ENCODE data around the gene BPIFB2.
"Not testable (repeated sequence)": the region's sequence is repeated elsewhere in the genome, so short reads cannot be mapped to it uniquely, and the experiment has no call there.

The BPIFB2 gene, protein sequence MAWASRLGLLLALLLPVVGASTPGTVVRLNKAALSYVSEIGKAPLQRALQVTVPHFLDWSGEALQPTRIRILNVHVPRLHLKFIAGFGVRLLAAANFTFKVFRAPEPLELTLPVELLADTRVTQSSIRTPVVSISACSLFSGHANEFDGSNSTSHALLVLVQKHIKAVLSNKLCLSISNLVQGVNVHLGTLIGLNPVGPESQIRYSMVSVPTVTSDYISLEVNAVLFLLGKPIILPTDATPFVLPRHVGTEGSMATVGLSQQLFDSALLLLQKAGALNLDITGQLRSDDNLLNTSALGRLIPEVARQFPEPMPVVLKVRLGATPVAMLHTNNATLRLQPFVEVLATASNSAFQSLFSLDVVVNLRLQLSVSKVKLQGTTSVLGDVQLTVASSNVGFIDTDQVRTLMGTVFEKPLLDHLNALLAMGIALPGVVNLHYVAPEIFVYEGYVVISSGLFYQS

DNA sequence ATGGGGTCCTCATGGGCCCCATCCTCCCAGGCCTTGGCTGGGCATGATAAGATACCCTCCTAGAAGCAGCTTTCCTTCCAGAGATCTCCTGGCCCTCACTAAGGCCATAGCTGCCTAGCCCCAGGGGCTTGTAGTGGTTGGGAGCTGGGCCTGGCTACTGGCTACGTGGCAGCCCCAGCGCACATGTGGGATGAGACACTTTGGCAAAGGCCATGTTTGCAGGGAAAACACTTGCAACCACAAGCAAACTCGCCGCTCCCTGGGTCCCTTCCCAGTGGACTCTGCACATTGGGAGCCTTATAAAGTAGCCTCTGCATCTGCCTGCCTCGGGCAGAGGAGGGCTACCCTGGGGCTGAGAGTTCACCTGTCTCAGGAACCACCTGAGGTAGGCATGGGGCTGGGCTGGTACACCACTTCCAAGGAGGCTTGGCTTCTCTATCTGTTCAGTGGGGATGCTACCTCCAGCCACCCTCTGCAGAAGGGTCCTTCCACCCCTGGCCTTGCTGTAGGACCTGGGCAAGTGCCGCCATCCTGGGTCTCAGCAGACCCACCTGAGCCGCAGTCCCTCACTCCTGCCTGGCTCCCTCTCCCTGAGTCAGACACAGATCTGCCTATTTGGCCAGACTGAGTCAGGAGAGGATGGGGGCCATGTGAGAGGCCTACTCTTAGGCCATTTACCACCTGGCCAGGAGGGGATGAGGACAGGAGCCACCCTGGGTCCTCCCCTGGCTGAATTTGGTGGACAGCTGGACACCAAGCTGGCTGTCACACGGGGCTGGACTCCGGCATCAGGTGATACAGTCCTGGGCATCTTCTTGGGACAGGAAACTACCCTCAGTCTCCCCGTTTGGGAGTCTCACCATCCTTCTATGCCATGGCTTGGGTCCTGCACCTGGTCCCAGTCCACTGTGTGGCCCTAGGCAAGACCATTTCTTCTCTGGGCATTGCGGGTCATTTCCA, at the start of gene BPIFB2:
Gene BPIFB2, plus strand, starts transcription at position 329 of the 960 bp plus-strand sequence. CDS start 871 bp downstream, outside the sequence.
- no peak for DNase-seq

DNA sequence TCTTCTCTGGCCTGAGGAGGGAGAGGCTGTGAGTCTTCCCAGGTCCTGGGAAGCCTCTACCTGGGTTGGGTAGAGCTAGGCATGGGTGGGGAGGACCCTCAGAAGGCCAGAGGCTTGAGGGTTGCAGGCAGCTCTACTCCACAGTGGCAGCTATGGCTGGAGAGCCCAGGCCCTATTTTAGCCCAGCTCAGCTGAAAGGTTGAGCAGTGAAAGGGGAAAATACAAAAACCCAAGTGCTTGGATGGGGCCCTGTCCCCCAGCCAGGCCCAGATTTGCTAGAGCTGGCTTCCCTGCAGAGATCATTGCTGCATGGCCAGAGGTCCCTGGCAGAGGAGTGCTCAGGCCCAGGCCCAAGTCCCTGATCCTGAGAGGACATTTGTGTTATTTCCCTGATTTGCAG, 48.9 kb upstream of the BPIFB2 start:
- DNase-seq: no peak

DNA sequence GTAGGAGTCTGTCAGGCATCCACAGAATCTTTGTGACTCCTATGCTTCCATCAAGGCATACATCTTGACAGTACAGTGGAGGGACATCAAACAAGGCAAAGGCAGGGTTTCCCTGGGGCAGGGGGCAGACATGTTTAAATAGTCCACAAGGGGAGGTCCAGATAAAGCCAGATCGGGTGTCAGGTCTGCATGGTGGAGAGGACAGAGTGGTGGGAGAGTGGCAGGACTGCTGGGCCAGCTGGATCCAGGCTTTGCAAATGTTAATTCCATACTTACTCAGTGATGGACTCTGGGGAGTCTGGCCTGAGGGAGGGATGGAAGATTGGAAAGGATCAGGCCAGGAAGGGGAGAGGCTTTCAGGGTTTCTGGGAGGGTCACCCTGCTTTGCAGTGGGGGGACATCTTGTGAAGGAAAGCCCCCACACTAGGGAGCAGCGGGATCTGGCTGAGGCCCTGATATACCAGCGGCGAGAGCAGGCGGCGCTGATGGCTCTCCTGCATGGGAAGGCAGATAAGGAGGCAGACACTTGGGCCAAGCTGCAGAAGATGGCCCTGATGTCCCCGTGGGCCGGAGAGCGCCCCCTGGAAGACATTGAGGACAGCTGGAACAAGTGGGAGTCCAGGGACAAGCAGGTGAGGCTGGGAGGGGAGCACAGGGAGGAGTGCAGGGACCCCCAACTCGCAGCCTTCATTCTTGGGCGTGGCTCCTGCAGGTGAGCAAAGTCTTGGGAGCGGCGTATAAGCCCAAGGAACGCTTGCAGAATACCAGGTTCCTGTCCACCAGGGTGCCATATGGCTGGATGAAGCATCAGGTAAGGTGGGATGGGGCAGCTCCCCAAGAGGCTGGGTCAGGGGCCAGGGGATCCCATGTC, 47.9 kb upstream of the BPIFB2 start:
- no peak for DNase-seq

DNA sequence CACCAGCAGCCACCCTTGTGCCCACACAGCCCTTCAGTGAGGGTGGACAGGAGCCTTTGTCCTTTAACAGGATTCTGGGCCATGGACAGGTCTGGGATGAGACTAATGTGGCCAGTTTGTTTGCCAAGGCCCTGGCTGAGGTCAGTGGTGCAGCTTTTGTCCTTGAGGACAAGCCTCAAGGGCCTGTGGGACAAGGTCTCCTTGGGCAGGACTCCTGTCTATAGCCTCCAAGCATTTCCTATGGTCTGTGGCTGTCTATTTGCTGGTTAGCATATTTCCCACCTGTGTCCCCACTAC, 47.3 kb upstream of the BPIFB2 start:
- no peak for DNase-seq

DNA sequence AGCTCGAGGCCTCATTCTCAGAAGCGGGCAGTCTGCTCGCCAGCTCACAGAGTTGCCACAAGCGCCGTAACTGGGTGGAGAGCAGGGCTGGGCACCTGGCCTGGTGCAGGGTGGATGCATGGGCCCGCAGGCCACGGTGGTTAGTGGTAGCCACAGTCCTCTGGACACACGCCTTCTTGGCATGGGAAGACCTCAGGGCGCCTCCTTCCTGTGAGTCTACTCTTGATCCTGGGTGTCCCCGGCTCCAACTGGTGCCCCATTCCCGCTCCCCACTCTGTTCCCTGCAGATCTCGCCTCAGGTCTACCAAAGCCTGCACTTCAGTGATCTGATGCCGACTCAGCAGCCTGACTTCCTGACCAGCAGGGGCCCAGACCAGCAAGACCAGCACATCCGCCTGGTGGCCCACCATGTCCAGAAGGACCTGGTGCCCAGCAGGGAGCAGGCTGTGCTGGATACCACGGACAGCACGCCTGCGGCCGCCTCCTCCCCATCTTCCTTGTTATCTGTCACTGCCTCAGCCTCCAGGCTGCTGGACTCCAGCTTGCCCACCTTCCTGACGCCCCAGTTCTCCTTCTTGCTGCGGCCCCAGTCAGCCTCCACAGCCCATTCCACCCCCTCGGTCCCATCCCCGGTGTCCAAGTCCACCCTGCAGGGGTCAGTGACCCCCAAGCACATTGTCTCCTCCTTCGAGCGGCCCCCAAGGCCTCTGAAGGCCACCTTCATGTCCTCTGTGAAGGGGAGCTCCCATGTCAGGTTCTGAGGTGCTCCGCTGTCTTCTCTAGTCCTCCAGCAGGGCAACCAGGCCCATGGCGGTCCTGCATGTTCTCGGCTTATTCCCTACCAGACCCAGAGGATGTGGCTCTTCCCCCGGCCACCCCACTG, 46.4 kb upstream of the BPIFB2 start:
- no peak for DNase-seq

DNA sequence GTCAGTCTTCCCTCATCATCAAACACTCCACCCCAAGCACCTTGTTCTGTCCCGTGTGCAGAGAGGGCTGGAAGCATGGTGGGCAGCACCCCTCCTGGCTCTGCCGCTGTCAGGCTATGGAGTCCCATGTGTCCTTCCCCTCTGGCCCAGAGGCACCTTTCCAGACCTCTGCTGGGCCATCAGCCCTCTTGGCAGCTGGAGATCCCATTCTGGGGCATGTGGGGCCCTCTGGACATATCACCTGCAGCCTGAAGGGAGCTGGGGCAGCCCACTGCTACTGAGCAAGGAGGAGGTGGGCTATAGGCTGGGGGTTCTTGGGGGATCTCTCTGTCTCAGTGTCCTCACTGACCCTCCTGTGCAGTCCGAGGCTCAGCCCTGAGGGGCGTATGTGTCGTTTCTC, 45.5 kb upstream of the BPIFB2 start:
- DNase-seq: no peak

DNA sequence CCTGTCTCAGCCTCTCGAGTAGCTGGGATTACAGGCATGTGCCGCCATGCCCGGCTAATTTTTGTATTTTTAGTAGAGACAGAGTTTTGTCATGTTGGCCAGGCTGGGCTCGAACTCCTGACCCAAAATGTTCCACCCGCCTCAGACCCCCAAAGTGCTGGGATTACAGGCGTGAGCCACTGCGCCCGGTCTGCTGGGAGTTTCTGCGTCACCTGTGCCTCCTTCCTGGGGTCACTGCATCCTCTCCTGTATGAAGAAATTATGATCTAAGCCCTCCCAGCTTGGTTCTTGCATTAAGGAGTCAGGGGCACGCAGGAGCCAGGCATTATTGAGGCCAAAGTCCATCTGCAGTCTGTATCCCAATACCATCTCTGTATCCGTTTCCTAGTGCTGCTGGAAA, 44.9 kb upstream of the BPIFB2 start:
- not testable (repeated sequence) for DNase-seq

DNA sequence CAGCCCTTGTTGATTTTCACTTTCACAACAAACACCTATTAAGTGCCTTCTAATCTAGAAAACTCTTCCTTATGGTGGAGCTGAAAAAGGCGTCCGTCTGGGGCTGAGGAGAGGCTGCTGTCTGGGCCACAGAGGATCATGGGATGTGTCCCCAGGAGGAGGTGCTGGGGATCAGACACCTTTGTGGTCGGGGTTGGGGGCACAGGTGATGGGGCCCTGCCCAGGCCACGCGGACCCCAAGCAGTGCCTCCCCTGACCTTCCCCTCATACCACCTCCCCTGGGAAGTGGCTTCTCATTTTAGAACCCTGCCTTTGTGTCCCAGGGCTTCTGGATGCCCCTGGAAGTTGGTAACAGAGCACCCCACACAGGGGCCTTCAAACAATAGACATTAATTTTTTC, 44.3 kb upstream of the BPIFB2 start:
- DNase-seq: no peak

DNA sequence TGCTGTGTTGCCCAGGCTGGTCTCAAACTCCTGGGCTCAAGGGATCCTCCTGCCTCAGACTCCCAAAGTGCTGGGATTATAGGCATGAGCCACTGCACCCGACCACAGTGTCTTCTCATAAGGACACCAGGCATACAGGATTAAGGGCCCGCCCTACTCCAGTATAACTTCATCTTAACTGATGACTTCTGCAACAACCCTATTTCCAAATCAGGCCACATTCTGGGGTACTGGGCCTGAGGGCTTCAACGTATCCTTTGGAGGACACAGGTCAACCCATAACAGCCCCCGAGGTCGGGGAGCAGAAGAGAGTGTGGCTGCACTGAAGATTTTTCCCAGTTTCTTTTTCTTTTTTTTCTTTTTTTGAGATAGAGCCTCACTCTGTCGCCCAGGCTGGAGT, 42.9 kb upstream of the BPIFB2 start:
- DNase-seq: no peak

DNA sequence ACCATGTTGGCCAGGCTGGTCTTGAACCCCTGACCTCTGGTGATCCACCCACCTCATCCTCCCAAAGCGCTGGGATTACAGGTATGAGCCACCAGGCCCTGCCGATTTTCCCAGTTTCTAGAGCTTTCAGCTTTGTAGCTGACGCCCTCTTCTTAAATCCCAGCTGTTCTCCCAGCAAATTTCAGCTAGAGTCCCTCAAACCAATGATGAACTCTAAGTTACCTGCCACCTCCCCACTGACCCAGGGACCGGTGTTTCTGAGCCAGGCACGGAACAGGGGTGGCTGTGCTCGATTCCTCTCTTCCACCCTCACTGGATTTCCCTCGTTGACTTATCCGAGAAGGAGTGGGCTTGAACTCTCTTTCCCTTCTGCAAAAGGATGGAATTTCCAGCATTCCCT, 42.4 kb upstream of the BPIFB2 start:
- DNase-seq: no peak

DNA sequence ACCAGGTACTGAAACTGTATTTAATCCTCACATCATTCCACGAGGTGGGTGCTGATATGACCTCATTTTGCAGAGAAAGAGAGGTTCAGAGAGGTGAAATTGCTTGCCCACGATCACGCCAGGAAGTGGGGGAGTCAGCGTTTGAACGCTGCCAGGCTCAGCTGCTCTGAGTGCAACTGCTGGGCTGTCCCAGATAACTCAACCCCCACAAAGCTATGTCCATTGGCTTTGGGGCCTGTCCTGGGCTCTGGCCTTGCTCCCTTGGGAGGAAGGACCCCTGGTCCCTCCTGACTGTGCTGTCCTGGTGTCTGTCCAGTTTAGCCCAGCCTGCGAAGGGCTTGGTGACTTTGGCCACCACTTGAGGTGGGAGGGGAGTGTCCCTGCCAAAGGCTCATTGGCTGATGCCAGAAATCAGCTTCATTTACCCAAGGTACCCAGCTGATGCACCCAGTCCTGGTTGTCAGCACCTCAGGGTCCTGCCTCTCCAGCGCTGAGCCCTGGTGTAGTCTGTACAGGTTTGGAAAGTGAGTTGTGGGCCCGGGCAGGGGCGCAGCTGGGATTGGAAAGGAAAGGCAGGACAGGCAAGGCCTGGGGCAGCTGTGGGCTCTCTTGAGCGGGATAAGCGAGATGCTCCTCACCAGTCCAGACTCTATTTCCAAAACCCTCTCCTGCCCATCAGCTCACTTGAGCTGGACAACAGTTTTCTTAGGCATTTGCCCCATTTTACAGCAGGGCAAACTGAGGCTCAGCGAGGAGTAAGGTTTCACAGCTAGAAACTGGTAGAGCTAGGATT, 41.7 kb upstream of the BPIFB2 start:
- DNase-seq: no peak

DNA sequence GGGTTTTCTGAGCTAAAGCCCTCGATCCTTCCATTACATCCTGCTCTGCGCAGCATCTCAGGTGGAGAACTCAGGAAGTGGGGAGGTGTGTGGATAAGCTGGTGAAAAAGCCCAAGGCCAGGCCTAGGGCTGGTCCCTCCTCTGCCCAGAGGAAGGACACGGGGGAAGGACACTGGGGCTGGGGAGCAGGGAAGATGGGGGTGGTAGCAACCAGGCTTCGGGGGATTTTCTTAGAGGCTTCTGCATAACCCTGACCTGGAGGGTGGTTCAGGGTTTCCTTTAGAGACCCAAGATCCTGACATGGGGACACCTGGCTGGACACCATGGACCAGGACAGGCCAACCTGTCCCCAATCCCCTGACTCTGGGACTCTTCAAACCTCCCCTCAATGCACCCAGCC, 41.1 kb upstream of the BPIFB2 start:
- no peak for DNase-seq

DNA sequence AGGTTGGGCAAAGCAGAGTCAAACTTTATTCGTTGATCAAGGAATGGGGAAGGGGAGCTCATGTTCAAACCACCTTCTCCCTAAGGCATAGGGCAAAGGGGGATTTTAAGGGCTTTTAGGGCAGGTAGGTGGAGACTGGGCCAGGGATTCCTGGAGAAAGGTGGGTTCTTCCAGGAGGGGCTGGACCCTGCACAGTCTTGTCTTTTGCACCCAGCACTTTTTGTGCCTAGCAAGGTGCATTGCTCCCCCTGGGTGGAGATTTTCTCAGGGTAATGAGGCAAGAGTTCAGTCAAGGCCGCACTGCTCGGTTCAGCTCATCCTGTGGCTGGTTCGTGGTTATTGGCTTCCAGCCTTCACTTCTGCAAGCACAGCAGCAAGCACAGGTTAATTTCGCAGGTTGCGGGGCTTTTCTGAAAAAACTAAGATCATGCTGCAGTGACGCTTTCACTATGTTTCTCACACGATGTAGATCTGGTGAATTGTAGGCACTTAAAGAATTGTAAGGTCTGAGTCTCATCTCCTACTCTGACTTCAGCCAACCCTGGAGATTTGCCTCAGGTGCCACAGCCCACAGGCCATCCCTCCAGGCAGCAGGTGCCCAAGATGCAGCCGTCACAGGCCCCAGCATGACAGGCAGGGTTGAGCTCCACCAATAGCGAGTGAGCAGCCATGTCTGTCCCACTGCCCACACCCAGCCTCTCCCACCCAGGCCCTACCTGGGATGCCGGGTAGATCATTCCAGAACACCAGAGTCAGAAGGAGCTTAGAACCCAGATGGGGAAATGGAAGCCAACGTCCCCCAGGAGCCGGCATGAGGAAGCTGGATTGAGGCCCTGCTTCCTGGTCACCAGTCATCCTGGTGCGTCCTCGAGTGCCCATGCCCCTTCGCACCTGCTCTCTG, 40.4 kb upstream of the BPIFB2 start:
- DNase-seq: no peak

DNA sequence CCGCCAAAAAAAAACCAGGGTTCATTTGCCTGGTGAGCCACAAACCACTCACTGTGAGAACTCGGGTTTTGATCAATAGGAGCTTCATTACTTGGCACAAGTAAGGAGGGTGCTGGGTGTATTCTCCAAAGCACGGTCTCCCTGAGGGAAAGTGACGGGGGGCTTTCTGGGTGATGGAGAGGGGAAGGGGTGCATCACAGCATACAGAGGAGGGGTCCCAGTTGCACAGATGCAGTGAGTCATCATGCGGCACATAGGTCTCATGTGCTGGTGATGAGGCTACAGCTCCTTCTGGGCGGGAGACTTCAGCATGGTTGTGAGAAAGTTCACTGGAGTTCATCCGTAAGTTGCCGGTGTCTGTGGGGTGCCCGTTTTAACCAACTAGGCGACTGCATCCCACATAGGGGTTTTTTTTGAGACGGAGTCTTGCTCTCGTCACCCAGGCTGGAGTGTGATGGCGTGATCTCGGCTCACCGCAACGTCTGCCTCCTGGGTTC, 39.5 kb upstream of the BPIFB2 start:
- no peak for DNase-seq

DNA sequence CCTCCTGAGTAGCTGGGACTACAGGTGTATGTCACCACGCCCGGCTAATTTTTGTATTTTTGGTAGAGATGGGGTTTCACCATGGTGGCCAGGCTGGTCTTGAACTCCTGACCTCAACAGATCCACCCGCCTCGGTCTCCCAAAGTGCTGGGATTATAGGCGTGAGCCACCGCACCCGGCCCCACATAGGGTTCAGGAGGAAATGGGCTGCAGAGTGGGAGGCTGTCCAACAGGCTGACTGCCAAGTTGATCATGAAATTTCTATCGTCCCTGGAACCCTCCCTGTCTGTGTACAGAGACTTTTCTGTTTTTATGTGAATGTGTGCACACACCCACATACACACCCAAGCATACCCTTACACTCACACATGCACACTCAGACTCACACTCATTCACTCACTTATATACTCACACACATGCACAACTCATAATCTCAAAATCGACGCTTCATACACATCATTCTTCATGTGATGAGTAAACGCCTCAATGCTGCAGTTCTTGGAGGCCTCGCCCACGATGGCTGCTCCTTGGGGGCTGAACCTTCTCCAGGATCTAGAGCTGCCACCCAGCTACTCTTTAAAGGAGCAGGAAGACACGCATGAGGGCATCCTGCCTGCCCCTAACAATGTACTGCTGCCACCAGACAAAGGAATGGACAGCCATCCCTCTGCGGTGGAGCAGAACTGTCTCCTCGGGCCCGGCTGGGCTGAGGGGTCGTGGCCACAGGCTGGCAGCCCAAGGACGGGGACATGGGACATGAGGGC, 38.8 kb upstream of the BPIFB2 start:
- DNase-seq: no peak

DNA sequence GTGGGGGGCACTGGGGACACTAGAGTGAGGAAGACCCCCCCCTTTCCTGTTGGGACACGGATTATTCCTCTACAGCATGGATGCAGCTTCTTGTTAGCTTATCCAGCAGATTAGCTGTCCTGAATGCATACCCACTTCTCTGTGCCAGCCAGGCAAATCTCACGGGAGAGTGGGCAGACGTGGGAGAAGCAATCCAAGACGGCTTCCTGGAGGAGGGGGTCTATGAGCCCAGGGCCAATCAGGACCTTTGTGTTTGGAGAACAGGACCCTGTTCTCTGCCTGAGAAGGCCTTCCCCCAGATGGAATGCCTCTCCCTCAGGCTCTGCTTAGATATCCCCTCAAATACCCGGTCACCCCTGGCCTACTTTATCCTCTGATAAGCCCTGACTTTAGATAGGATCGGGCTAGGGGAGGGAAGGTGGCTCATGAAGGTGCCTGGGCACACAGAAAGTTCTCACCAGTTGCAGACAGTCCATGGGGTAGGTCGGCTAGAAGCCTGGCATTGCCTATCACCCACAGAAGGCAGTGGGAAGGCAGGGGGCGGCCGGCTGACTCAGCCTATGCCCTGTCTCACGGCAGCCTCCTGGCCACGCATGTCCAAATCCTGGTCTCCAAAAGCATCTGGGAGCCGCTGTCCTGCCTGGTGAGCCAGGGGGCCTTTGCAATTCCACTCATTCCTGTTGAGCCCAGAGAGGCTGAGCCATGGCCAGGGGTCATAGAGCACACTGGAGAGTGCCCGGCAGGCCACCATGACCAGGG, 38.0 kb upstream of the BPIFB2 start:
- no peak for DNase-seq

DNA sequence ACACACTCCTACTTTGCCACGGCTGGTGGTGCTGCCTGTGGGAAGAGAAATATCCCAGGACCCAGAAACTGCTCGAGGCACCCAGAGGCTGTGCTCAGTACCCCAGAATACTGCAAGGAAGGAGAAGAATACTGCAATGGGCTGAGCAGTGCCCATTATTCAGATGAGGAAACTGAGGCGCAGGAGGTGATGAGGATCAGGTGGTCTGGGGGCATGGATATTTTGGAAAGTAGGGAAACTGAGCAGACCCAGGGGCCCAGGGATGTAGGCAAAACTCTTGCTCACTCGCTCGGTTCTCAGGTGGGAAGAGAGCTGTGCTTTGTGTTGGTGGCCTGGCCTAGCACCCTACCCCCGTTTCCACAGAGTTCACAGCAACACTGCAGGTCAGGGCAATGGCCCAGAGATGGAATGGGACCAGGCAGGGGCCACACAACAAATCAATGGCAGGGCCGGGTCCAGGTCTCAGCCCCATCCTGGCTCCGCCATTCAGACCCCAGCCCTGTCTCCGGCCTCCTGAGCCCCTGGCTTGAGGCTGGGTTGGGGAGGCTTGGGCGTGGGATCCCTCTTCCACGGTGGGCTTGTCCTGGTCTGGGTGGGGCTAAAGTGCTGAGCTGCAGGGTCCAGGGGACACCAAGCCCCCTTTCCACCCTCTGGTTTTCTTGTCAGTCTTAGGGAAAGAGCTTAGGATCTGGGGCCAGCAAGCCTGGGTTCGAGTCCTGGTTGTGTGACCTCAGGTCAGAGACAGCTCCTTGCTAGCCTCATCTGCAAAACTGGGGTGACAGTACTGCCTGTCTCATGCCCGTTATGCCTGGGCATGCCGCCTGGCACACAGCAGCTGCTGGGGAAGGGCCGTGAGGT, 37.2 kb upstream of the BPIFB2 start:
- DNase-seq: no peak

Data from NCI-H2107 (cell line).